SK-N-SH (cell line): ENCODE data around the gene DHPS. TPM values are rescaled to one million over a fixed set of nuclear protein-coding genes. Genes with fewer than 3 reads are reported as not detected.
A peak's percentile ranks its signal among the peaks of the same experiment; 100 is the strongest.

Experiments used
- CTCF ChIA-PET: fragments of 300-600, 350-600 bp; formaldehyde crosslinking; extraction: SDS; loops from one replicate; lab custom pipeline; 2021; lab: Yijun Ruan, JAX
- POLR2A ChIA-PET: fragments of 350-600 bp; sonication (Branson Sonifier 250); formaldehyde crosslinking; extraction: SDS; loops from one replicate; lab custom pipeline; 2020; ENCODE audit warnings: antibody characterized with exemption, inconsistent platforms; lab: Yijun Ruan, JAX
- DNase-seq: peaks from one replicate; pipeline ENCODE4 v3.0.0; 2012
- H2AFZ ChIP-seq: fragments of 200-600 bp; sonication (generic); 2 replicates; pipeline ENCODE4 v1.8.1; 2016; ENCODE audit warnings: antibody characterized with exemption, mild to moderate bottlenecking, low read depth
- H3F3A ChIP-seq: fragments of 200-600 bp; sonication (generic); replicated peaks from 2 replicates; pipeline ENCODE3; 2016; ENCODE audit warnings: antibody characterized with exemption, mild to moderate bottlenecking; ENCODE audit not compliant: insufficient read depth
- H3K27ac ChIP-seq, 2 experiments: fragments of 200-500 bp in 1 of 2; fragments of 200-600 bp in 1 of 2; sonication (Bioruptor generic) in 1 of 2; sonication (generic), shearing (Covaris generic) in 1 of 2; 2 replicates each; pipeline versions ENCODE4 v1.5.1 to v1.6.1; 2014 to 2016; ENCODE audit warnings: low read depth in 2 of 2, inconsistent platforms in 1 of 2, low read length in 1 of 2, mild to moderate bottlenecking in 1 of 2, mixed read lengths in 1 of 2
- H3K27me3 ChIP-seq: fragments of 200-600 bp; sonication (generic), shearing (Covaris generic); 2 replicates; pipeline ENCODE4 v1.6.1; 2016; ENCODE audit warnings: mixed run types; ENCODE audit not compliant: insufficient read depth
- H3K36me3 ChIP-seq, 2 experiments: fragments of 200-500 bp in 1 of 2; fragments of 200-600 bp in 1 of 2; sonication (Bioruptor generic) in 1 of 2; sonication (generic) in 1 of 2; replicated peaks in 1 of 2; 2 replicates each; pipeline versions ENCODE3 to v1.5.1; 2014 to 2016; ENCODE audit warnings: low read length in 1 of 2, mild to moderate bottlenecking in 1 of 2; ENCODE audit not compliant: insufficient read depth in 2 of 2, control insufficient read depth in 1 of 2
- H3K4me1 ChIP-seq, 2 experiments: fragments of 200-500 bp in 1 of 2; fragments of 200-600 bp in 1 of 2; sonication (Bioruptor generic) in 1 of 2; sonication (generic), shearing (Covaris generic) in 1 of 2; 2 replicates each; pipeline versions ENCODE4 v1.5.1 to v1.6.1; 2014 to 2016; ENCODE audit warnings: low read depth in 1 of 2, low read length in 1 of 2, mixed run types in 1 of 2; ENCODE audit not compliant: insufficient read depth in 2 of 2, control insufficient read depth in 1 of 2
- H3K4me2 ChIP-seq: fragments of 200-600 bp; sonication (generic), shearing (Covaris generic); 2 replicates; pipeline ENCODE4 v1.6.1; 2017; ENCODE audit warnings: mixed run types
- H3K4me3 ChIP-seq, 2 experiments: fragments of 200-500 bp in 1 of 2; fragments of 200-600 bp in 1 of 2; sonication (Bioruptor generic) in 1 of 2; sonication (generic), shearing (Covaris generic) in 1 of 2; 2 replicates each; pipeline versions ENCODE4 v1.5.1 to v1.8.1; 2014 to 2016; ENCODE audit warnings: low read depth in 2 of 2, inconsistent platforms in 1 of 2, low read length in 1 of 2, mild to moderate bottlenecking in 1 of 2, mixed read lengths in 1 of 2, moderate library complexity in 1 of 2
- H3K79me2 ChIP-seq: fragments of 200-600 bp; sonication (generic); 2 replicates; pipeline ENCODE4 v1.8.1; 2017; ENCODE audit warnings: mild to moderate bottlenecking; ENCODE audit not compliant: insufficient read depth
- H3K9ac ChIP-seq: fragments of 200-600 bp; sonication (generic); 2 replicates; pipeline ENCODE4 v1.6.1; 2017; ENCODE audit warnings: mixed run types
- H3K9me2 ChIP-seq: fragments of 200-600 bp; sonication (generic); 2 replicates; pipeline ENCODE4 v1.6.1; 2017; ENCODE audit warnings: mixed run types
- H3K9me3 ChIP-seq: fragments of 200-600 bp; sonication (generic); 2 replicates; pipeline ENCODE4 v1.6.1; 2017; ENCODE audit warnings: mixed run types, mild to moderate bottlenecking, moderate library complexity
- H4K20me1 ChIP-seq: fragments of 200-600 bp; sonication (generic); 2 replicates; pipeline ENCODE4 v1.6.1; 2017; ENCODE audit warnings: mild to moderate bottlenecking, mixed run types; ENCODE audit not compliant: insufficient read depth
- CHD2 ChIP-seq: fragments of 150-350 bp; IDR thresholded peaks from 2 replicates; pipeline ENCODE4 v1.6.1; 2018; ENCODE audit warnings: low read length; ENCODE audit not compliant: partially characterized antibody
- ELF1 ChIP-seq: IDR thresholded peaks from 2 replicates; pipeline ENCODE4 v1.4.0; 2012
- EP300 ChIP-seq, 2 experiments: IDR thresholded peaks; 2 replicates each; pipeline versions ENCODE4 v1.4.0 to v1.6.1; 2012; ENCODE audit warnings: borderline replicate concordance in 1 of 2, low read depth in 1 of 2, low read length in 1 of 2
- EZH2phosphoT487 ChIP-seq: fragments of 200-600 bp; sonication (generic); IDR thresholded peaks from 2 replicates; pipeline ENCODE4 v1.6.1; 2017; ENCODE audit warnings: low read depth, mixed run types, mild to moderate bottlenecking, antibody characterized with exemption, moderate library complexity, borderline replicate concordance
- FOSL2 ChIP-seq: IDR thresholded peaks from 2 replicates; pipeline ENCODE4 v1.4.0; 2012; ENCODE audit warnings: low read depth, mild to moderate bottlenecking, moderate library complexity, borderline replicate concordance
- FOXJ3 ChIP-seq: sonication (generic); formaldehyde crosslinking; IDR thresholded peaks from 2 replicates; pipeline ENCODE4 v1.5.1; 2020; ENCODE audit warnings: mild to moderate bottlenecking, missing genetic modification reagents
- FOXM1 ChIP-seq: IDR thresholded peaks from 2 replicates; pipeline ENCODE4 v1.4.0; 2012; ENCODE audit warnings: low read depth, mild to moderate bottlenecking
- GABPA ChIP-seq: IDR thresholded peaks from 2 replicates; pipeline ENCODE4 v1.4.0; 2012; ENCODE audit warnings: low read depth, mild to moderate bottlenecking
- GATA2 ChIP-seq: sonication (generic); formaldehyde crosslinking; IDR thresholded peaks from 2 replicates; pipeline ENCODE4 v1.5.0; 2020; ENCODE audit warnings: mild to moderate bottlenecking, missing genetic modification reagents
- MEF2A ChIP-seq: IDR thresholded peaks from 2 replicates; pipeline ENCODE4 v1.4.0; 2012; ENCODE audit warnings: low read depth, borderline replicate concordance
- MXI1 ChIP-seq: IDR thresholded peaks from 2 replicates; pipeline ENCODE4 v1.6.1; 2012; ENCODE audit warnings: mild to moderate bottlenecking, low read depth, low read length, improper control_type of control experiment
- NFIC ChIP-seq: IDR thresholded peaks from 2 replicates; pipeline ENCODE4 v1.4.0; 2012; ENCODE audit warnings: borderline replicate concordance
- POLR2AphosphoS5 ChIP-seq: IDR thresholded peaks from 2 replicates; pipeline ENCODE4 v1.6.1; 2012; ENCODE audit warnings: low read depth, low read length
- RAD21 ChIP-seq: IDR thresholded peaks from 2 replicates; pipeline ENCODE4 v1.6.1; 2012; ENCODE audit warnings: mild to moderate bottlenecking, low read length
- RCOR1 ChIP-seq: fragments of 150-350 bp; IDR thresholded peaks from 2 replicates; pipeline ENCODE4 v1.6.1; 2017; ENCODE audit warnings: antibody characterized with exemption, low read length
- RFX5 ChIP-seq: IDR thresholded peaks from 2 replicates; pipeline ENCODE4 v1.6.1; 2012; ENCODE audit warnings: mild to moderate bottlenecking, improper control_type of control experiment, low read length
- SMC3 ChIP-seq: IDR thresholded peaks from 2 replicates; pipeline ENCODE4 v1.6.1; 2012; ENCODE audit warnings: low read depth, low read length, improper control_type of control experiment
- TCF12 ChIP-seq: IDR thresholded peaks from 2 replicates; pipeline ENCODE4 v1.4.0; 2012
- TEAD4 ChIP-seq: IDR thresholded peaks from 2 replicates; pipeline ENCODE4 v1.4.0; 2012; ENCODE audit warnings: mild to moderate bottlenecking, borderline replicate concordance; ENCODE audit not compliant: insufficient read depth
- YY1 ChIP-seq: IDR thresholded peaks from 2 replicates; pipeline ENCODE4 v1.4.0; 2012; ENCODE audit warnings: low read depth, mild to moderate bottlenecking
- WGBS: methylation state at CpG from one replicate; pipeline ENCODE4 v1.1.6; 2017; ENCODE audit warnings: low lambda C conversion rate; 5-methylcytosine and 5-hydroxymethylcytosine counted together
- polyA plus RNA-seq, 3 experiments: library from polyadenylated mRNA; depleted of rRNA; stranded (reverse); fragments of >200 nt; gene quantifications; 2 replicates each; pipeline ENCODE4 v1.2.3, GENCODE V29; 2012
- TF ChIP-seq, protein P1 (sequence below): IDR thresholded peaks from 2 replicates; pipeline ENCODE4 v1.4.0; 2012; ENCODE audit warnings: low read depth, borderline replicate concordance
- TF ChIP-seq, protein P2 (sequence below): IDR thresholded peaks from 2 replicates; pipeline ENCODE4 v1.4.0; 2012; ENCODE audit warnings: low read depth
- TF ChIP-seq, protein P3 (sequence below): IDR thresholded peaks from 2 replicates; pipeline ENCODE4 v1.6.1; 2012; ENCODE audit warnings: mild to moderate bottlenecking, low read depth, low read length, moderate library complexity
- TF ChIP-seq, protein P4 (sequence below): fragments of 150-350 bp; IDR thresholded peaks from 2 replicates; pipeline ENCODE4 v1.6.1; 2016; ENCODE audit warnings: mild to moderate bottlenecking, low read depth, low read length
- TF ChIP-seq, protein P5 (sequence below): fragments of 150-350 bp; IDR thresholded peaks from 2 replicates; pipeline ENCODE4 v1.6.1; 2017; ENCODE audit warnings: antibody characterized with exemption, low read length, low read depth, borderline replicate concordance

DHPS gene
- polyA plus RNA-seq, 1 of the 3 experiments (the other 2 are of a cell fraction): 179 TPM

DNA sequence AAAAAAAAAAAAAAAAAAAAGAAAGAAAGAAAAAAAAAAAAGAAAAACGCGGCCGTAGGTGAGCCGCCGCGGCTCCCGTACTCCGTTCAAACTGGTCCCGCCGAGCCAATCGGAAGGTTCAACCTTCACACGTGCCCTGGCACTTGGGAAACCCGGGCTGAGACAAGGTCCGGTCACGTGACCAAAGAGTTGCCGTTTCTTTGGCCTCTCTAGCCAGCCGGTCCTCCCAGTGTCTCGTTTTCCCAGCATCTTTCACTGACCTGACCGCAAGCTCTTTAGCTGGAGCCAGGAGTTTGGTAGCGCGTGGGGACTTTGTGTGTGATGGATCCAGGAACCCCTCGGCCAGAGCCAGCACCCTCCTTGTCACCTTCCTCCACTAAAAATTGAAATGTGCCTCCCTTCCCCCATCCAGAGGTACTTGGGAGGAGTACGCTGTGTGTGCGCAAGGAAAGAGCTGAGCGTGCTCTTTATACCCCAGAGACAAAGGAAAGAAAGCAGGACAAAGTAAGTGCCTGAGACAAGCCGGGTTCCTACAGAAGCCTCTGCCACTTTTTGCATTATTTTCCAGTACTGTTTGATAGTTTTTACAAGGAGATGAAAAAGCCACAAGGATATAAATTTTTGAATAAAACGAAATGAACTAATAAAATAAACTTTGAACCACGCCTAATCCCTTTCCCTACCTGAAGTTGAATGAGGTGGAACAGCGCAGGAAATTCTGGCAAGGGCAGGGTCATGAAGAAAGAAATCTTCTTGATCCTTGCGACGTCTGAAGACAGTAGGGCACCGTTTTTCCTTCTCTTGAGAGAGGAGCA is 41.1 kb upstream of the DHPS start:
- peak overlapping the region; percentile 95 for H3K9ac ChIP-seq
- peaks cover 57% of the 10 kb centered on the region for H3K79me2 ChIP-seq
- H3K27ac ChIP-seq: peak overlapping the region; percentile 89
- H2AFZ ChIP-seq: peak overlapping the region; percentile 75
- POLR2A ChIA-PET: interaction anchor here (0.6 to 1.7 kb wide), 13 partner anchors 9 to 223 kb away, joined by 3 to 6 read pairs (median 3); partner anchors contain the start of genes FBXW9, GET3, JUNB and RAD23A
- peaks cover 17% of the 10 kb centered on the region for H3F3A ChIP-seq
- peak; percentile 96 for DNase-seq
- H3K4me1 ChIP-seq: peaks cover 7 to 8% of the 10 kb centered on the region in 2 experiments; a peak in 3 of 4 replicates
- H3K9me3 ChIP-seq: no peaks in the 10 kb centered on the region
- H3K4me3 ChIP-seq: peak overlapping the region; percentile 63 to 85
- CTCF ChIA-PET: interaction anchor here (0.7 to 3.8 kb wide), 10 partner anchors 10 to 125 kb away, joined by 3 to 25 read pairs (median 4); partner anchors contain the start of genes GET3 and TRIR
- H3K27me3 ChIP-seq: no peaks in the 10 kb centered on the region
- H3K4me2 ChIP-seq: peak overlapping the region; percentile 99
- H4K20me1 ChIP-seq: no peaks in the 10 kb centered on the region
- peaks cover 10 to 16% of the 10 kb centered on the region in 2 experiments for H3K36me3 ChIP-seq
- H3K9me2 ChIP-seq: no peaks in the 10 kb centered on the region
- 1% methylated on average over 29 of the region's 32 CpGs for WGBS
- TF ChIP-seq CHD2 (peak; percentile 27), TCF12 (no peak; the same call in 1 of the 2 replicates), RAD21 (no peak), EP300 (IDR thresholded peaks at IDR 0.05; ENCODE audit: borderline replicate concordance in 1 of 2, low read depth in 1 of 2, low read length in 1 of 2) (no peak), MXI1 (peak; percentile 90), GATA2 (CRISPR knock-in tag) (no peak), YY1 (no peak), TEAD4 (no peak), NFIC (no peak; the same call in 1 of the 2 replicates), RCOR1 (0 out of 2 replicates have a peak, but pooled peaks have one; percentile 33), MEF2A (no peak), FOXM1 (peak; percentile 42; the same call in 1 of the 2 replicates), POLR2AphosphoS5 (peak; percentile 76), SMC3 (no peak), EZH2phosphoT487 (no peak), GABPA (peak; percentile 78), RFX5 (no peak; the same call in 1 of the 2 replicates), FOSL2 (no peak), FOXJ3 (no peak), ELF1 (peak; percentile 69; the same call in 1 of the 2 replicates)
- TF ChIP-seq, protein P1, sequence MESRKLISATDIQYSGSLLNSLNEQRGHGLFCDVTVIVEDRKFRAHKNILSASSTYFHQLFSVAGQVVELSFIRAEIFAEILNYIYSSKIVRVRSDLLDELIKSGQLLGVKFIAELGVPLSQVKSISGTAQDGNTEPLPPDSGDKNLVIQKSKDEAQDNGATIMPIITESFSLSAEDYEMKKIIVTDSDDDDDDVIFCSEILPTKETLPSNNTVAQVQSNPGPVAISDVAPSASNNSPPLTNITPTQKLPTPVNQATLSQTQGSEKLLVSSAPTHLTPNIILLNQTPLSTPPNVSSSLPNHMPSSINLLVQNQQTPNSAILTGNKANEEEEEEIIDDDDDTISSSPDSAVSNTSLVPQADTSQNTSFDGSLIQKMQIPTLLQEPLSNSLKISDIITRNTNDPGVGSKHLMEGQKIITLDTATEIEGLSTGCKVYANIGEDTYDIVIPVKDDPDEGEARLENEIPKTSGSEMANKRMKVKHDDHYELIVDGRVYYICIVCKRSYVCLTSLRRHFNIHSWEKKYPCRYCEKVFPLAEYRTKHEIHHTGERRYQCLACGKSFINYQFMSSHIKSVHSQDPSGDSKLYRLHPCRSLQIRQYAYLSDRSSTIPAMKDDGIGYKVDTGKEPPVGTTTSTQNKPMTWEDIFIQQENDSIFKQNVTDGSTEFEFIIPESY: peak; percentile 53; the same call in 1 of the 2 replicates
- TF ChIP-seq, protein P2, sequence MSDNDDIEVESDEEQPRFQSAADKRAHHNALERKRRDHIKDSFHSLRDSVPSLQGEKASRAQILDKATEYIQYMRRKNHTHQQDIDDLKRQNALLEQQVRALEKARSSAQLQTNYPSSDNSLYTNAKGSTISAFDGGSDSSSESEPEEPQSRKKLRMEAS: peak; percentile 92
- TF ChIP-seq, protein P3, sequence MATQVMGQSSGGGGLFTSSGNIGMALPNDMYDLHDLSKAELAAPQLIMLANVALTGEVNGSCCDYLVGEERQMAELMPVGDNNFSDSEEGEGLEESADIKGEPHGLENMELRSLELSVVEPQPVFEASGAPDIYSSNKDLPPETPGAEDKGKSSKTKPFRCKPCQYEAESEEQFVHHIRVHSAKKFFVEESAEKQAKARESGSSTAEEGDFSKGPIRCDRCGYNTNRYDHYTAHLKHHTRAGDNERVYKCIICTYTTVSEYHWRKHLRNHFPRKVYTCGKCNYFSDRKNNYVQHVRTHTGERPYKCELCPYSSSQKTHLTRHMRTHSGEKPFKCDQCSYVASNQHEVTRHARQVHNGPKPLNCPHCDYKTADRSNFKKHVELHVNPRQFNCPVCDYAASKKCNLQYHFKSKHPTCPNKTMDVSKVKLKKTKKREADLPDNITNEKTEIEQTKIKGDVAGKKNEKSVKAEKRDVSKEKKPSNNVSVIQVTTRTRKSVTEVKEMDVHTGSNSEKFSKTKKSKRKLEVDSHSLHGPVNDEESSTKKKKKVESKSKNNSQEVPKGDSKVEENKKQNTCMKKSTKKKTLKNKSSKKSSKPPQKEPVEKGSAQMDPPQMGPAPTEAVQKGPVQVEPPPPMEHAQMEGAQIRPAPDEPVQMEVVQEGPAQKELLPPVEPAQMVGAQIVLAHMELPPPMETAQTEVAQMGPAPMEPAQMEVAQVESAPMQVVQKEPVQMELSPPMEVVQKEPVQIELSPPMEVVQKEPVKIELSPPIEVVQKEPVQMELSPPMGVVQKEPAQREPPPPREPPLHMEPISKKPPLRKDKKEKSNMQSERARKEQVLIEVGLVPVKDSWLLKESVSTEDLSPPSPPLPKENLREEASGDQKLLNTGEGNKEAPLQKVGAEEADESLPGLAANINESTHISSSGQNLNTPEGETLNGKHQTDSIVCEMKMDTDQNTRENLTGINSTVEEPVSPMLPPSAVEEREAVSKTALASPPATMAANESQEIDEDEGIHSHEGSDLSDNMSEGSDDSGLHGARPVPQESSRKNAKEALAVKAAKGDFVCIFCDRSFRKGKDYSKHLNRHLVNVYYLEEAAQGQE: peak; percentile 17
- TF ChIP-seq, protein P4, sequence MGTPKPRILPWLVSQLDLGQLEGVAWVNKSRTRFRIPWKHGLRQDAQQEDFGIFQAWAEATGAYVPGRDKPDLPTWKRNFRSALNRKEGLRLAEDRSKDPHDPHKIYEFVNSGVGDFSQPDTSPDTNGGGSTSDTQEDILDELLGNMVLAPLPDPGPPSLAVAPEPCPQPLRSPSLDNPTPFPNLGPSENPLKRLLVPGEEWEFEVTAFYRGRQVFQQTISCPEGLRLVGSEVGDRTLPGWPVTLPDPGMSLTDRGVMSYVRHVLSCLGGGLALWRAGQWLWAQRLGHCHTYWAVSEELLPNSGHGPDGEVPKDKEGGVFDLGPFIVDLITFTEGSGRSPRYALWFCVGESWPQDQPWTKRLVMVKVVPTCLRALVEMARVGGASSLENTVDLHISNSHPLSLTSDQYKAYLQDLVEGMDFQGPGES: no peak; the same call in 1 of the 2 replicates
- TF ChIP-seq, protein P5, sequence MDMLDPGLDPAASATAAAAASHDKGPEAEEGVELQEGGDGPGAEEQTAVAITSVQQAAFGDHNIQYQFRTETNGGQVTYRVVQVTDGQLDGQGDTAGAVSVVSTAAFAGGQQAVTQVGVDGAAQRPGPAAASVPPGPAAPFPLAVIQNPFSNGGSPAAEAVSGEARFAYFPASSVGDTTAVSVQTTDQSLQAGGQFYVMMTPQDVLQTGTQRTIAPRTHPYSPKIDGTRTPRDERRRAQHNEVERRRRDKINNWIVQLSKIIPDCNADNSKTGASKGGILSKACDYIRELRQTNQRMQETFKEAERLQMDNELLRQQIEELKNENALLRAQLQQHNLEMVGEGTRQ: peak; percentile 96
